ENCODE data around the gene MISP3. TPM values are rescaled to one million over a fixed set of nuclear protein-coding genes. Genes with fewer than 3 reads are reported as not detected.

The MISP3 gene
- total RNA-seq, 1 experiment from 2014 or later, result 2.8 TPM

DNA sequence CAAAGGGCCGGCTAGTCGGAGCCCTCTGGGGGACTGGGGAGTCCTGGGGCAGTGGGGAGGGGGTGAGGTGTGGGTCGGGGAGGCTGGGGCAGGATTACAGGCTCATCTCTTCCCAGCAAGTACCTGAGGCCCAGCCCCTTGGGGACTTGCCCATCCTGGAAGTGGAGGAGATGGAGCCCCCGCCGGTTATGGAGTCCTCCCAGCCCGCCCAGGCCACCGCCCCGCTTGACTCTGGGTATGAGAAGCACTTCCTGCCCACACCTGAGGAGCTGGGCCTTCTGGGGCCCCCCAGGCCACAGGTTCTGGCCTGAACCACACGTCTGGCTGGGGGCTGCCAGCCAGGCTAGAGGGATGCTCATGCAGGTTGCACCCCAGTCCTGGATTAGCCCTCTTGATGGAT is 20.6 kb upstream of the MISP3 start:
- in situ Hi-C loops (cut with HindIII; ENCODE audit: low sequenced_read_pairs), result no loop called here
- no peak for DNase-seq (ENCODE audit: low spot score)

DNA sequence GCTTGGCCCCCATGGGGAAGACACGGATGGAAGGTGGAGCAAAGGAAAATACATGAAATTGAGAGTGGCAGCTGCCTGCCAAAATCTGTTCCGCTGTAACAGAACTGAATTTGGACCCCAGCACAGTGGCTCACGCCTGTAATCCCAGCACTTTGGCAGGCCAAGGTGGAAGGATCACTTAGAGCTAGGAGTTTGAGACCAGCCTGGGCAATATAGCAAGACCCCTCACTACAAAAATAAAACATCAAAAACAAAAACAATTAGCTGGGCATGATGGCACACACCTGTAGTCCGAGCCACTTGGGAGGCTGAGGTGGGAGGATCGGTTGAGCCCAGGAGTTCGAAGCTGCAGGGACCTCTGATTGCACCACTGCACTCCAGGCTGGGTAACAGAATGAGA is 20.1 kb upstream of the MISP3 start:
- no peak for DNase-seq (ENCODE audit: low spot score)
- in situ Hi-C loops (cut with HindIII; ENCODE audit: low sequenced_read_pairs), result no loop called here

DNA sequence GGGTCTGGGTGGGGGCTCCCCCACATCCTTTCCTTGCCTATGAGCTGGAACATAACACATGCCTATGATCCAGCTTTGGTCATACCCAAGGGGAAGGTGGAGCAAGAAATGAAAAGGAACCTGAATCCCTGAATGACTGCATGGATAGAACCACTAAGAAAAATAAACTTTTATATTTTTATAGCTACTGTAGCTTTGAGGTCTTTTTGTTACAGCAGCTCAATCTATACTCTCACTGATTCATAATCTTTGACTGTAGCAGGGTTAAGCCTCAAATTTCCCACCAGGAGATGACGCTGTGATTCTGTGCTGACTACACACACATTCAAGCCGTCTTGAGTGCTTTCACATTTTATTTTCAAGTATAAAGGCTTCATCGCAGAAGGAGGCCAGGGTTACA is 19.6 kb upstream of the MISP3 start:
- no peak for DNase-seq (ENCODE audit: low spot score)
- in situ Hi-C loops (cut with HindIII; ENCODE audit: low sequenced_read_pairs), result no loop called here

DNA sequence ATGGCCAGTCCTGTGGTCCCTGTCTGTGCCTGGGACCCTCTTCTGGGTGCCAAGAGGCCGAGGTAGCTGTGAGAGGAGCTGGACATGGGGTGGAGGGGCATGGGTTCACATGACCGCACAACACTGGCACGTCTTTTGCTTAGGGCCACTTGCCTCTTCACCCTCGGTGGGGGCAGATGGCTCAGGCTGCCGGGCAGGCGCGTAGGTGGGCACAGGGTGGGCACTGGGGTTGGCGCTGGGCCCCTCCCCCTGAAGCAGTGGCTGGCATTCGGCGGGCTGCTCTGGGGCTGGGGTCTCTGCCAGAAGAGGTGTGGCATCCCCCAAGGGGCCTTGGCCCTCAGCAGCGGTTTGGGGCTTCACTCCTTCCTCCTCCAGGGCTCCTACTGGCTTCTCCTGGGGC is 19.1 kb upstream of the MISP3 start:
- DNase-seq (ENCODE audit: low spot score), result no peak
- in situ Hi-C loops (cut with HindIII; ENCODE audit: low sequenced_read_pairs), result no loop called here

DNA sequence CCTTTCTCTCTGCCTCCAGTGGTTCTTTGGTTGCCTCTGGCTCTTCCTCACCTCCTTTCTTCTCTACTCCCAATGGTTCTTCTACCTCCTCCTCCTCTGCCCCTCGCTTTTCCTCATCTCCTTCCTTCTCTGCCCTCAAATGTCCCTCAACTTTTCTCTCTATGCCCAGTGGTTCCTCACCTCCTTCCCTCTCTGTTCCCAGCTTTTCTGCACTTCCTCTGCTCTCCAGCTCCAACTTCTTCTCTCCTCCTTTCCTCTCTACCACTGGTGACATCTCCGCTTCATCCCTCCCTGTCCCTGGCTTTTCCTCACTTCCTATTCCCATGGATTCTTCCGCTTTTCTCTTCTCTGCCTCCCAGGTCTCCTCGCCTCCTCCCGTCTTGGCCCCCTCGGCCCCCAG is 18.5 kb upstream of the MISP3 start:
- in situ Hi-C loops (cut with HindIII; ENCODE audit: low sequenced_read_pairs), result no loop called here
- no peak for DNase-seq (ENCODE audit: low spot score)

DNA sequence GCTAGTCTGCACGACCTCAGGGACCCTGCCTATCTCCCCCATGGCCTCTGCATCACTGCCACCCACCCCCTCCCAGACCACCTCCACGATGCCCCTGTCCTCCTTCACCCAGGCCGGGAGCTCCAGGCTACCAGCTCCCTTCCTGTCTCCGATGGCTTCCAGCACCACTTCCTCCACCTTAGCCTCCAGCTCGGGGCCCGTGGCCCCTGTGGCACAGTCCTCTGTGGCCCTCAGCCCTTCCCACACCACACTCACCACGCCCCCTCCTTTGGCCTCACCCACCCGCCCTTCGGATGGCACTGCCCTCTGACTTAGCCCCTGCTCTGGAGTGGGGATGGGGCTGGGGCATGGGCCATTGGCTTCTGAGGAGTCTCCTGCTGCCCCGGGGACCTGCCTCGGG is 17.9 kb upstream of the MISP3 start:
- in situ Hi-C loops (cut with HindIII; ENCODE audit: low sequenced_read_pairs), result no loop called here
- DNase-seq (ENCODE audit: low spot score), result no peak

DNA sequence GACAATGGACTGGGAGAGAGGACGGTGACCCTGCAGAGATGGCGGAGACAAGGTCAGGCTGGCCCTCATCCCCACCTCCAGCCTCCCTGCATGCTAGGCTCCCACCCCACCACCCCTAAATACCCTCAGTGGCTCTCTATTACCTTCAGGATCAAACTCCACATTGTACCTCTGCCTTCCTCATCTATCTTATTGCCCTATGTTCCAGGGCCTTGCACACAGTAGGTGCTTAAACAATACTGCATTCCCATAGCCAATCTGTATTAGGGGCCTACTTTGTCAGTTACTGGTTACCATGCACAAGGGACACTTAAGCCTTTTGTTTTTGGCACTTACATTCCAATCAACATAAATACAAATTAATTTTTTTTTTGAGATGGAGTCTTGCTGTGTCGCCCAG is 17.2 kb upstream of the MISP3 start:
- DNase-seq (ENCODE audit: low spot score), result no peak
- in situ Hi-C loops (cut with HindIII; ENCODE audit: low sequenced_read_pairs), result no loop called here

DNA sequence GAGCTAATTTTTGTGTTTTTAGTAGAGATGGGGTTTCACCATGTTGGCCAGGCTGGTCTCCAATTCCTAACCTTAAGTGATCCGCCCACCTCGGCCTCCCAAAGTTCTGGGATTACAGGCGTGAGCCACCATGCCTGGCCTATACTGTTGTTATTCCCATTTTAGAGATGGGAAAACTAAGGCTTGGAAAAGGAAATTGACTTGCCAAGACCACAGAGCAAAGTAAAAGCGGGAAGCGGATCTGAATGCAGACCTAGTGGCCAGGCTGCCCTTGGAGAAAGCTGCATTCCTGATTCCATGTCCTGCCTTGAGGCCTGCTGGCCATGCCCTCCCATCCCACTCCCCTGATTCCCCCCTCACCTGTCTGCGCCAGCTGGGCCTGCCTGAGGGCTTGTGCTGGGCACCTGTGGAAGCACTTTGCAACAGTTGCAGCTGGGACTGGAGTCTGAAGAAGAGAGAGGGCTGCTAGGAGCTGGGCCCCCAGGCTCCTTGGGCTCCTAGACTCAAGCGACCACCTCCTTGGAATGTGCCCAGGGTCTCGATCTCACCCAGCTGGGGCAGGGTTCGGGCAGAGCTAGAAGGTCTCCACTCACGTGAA is 16.4 kb upstream of the MISP3 start:
- in situ Hi-C loops (cut with HindIII; ENCODE audit: low sequenced_read_pairs), result no loop called here
- no peak for DNase-seq (ENCODE audit: low spot score)

DNA sequence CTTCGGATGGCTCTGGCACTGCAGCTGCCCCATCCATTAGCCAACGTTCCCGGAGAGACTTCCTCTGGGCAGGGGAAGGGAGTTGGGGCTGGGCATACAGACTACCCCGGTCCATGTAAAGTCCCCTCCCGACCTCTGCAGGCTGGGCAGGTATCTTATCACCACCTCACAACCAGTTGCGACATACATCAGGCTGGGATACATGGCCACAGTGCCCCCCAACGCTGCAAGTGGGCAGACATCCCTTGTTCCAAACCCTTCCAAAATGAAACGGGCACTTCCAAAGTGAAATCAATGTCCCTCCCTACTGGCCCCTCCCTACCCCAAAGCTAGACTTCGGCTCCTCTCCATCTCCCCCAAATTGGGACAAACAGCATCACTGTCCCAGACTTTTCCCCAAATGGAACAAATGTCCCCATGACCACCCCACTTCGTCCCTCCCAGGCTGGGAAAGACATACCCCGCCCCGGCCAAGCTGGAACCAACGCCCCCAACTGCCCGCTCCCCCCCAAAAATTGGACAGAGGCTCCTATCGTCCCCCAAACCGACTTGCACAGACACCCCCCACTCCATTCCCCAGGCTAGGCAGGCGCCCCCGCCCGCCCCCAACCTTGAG is 15.7 kb upstream of the MISP3 start:
- DNase-seq (ENCODE audit: low spot score), result no peak
- in situ Hi-C loops (cut with HindIII; ENCODE audit: low sequenced_read_pairs), result no loop called here

DNA sequence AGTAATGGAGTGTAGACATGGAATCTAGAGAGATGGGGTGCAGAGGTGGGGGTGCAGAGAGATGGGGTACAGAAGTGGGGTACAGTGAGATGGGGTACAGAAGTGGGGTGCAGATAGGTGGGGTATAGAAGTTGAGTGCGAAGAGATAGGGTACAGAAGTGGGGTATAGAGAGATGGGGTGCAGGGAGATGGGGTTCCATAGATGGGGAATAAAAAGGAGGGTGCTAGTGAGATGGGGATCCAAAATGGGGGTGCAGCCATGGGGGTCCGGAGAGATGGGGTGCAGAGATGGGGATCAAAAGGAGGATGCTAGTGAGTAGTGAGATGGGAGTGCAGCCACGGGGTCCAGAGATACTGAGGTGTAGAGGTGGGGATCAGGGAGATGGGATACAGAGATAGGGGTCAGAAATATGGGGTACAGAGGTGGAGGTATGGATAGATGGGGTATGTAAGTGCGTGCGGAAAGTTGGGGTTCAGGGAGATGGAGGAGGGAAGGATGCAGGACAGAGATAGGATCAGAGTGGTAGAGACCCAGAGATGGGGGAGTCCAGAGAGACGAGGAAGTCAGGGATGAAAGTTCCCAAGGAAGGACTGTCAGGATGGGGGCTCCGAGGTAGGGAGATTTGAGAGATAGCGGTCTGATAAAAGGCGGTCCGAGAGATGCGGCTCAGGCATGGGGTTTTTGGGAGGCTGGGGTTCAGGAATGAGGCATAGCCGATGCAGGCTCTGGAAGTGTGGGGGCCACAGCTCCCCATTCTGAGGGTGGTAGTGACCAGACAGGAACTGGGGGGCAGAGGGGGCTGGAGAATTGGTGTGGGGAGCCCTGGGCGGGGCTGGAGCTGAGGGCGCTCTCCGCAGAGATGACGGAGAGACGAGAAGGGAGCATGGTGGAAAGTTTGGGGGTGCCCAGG is 14.1 kb upstream of the MISP3 start:
- DNase-seq (ENCODE audit: low spot score), result no peak
- in situ Hi-C loops (cut with HindIII; ENCODE audit: low sequenced_read_pairs), result no loop called here

DNA sequence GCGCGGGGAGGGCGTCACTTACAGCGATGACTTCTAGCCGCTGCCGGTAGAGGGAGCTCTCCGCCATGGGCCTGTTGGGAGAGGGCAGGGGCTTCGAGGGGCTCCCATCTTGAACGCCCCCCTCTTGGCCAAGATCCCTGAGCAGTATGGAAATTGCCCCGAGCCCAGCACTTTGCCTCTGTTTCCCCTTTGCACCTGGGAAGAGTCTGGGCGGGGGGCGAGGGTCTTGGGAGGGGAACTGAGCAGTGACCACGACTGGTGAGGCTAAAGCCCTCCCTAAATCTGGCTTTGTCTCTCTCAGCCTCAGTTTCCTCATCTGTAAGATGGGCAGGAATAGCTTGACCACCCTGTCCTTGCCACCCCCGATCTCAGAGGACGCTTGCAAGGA is 13.5 kb upstream of the MISP3 start:
- no peak for DNase-seq (ENCODE audit: low spot score)
- in situ Hi-C loops (cut with HindIII; ENCODE audit: low sequenced_read_pairs), result no loop called here

DNA sequence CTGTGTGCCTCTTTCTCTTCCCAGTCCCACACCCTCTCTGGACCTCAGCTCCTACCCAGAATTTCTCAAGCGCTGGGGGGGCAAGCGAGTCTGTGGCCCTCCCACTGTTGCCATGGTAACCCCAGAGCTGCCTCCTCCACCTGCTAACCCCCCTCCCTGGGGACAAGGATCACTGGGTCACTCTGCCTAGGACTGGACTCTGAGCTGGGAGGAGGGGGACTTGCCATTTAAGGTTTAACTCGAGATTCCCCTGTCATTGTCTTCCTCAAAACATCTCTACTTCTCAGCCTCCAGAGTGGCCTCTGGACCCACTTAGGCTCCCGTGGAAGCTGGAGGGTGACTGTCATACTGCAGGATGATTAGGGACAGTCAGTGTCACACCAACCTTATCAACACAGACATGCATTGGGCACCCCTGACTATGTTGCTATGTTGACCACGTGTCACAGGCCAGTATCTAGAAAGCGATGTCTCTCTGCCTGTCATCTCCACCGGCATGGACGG is 12.9 kb upstream of the MISP3 start:
- DNase-seq (ENCODE audit: low spot score), result no peak
- in situ Hi-C loops (cut with HindIII; ENCODE audit: low sequenced_read_pairs), result no loop called here

DNA sequence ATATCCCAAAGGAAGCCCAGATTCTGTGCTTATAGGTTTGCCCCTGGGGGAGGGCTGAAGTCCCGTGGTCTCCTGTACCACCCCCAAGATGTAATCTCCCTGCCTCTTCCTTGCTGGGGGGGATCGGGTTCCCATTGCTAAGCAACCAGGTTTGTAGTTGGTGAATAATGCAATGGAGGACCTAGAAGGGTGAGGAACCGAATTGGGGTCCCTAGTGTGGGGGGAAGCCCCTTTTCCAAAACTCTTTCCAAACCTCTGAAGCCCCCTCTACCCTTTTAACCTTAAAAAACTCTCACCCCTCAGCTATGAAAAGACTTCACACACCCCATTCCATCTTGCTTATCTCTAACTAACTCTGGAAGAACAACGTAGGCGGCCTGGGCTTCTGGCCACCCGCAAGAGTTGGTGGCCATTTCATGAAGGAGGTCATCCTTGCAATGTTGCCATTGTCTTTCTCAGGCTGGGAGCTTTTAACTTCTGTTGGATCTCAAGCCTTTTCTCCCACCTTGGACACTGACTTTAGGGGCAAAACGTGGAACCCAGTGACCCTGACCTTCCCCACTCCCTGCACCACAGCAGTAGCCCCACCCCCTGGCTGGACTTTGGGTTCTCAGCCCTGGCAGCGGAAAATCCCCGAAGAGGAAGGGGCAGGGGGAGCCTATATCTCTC is 11.4 kb upstream of the MISP3 start:
- in situ Hi-C loops (cut with HindIII; ENCODE audit: low sequenced_read_pairs), result no loop called here
- no peak for DNase-seq (ENCODE audit: low spot score)

DNA sequence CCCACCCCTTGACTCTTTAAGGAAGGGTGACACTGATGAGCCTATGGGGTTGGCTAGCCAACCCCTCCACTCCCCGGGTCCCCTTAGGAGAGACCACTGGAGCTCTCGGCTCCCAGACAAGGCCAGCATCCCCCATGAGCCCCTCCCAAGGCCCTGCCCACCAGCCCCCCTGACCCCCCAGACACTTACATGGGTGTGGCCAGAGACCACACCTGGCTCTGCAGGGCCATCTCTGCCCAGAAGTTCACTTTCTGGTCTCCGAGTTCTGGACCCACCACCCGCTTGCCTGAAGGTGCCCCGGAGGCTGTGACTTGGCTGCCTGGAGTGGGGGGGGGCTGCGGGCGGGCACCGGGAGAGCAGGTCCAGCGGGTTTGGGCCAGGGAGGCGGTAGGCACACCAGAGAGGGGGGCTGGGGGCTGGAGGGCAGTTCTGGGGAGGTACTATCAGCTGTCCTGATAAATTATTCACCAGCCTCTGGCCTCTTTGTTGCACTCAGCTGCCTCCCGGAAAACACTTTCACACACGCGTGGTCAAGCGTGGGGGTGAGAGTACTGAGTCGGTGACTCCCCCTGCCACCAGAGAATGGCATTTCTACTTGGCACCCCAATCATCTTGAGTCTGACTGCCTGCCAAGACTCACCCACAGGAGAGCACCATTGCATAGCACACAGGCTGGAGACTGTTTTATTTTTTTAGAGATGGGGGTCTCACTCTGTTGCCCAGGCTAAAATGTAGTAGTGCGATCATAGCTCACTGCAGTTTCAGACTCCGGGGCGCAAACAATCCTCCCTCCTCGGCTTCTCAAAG is 10.6 kb upstream of the MISP3 start, which contains the start of gene PALM3:
Gene PALM3 (minus strand): TSS at position 326 of the 807 bp plus-strand sequence. CDS start 96 bp downstream, at position 230.
- DNase-seq (ENCODE audit: low spot score), result no peak
- in situ Hi-C loops (cut with HindIII; ENCODE audit: low sequenced_read_pairs), result no loop called here

DNA sequence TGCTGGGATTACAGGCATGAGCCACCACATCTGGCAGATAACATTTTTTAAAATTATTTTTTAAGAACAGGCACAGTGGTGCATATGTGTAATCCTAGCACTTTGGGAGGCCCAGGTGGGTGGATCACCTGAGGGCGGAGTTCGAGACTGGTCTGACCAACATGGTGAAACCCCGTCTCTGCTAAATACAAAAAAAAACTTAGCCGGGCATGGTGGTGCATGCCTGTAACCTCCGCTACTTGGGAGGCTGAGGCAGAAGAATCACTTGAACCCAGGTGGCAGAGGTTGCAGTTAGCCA is 10.1 kb upstream of the MISP3 start:
- in situ Hi-C loops (cut with HindIII; ENCODE audit: low sequenced_read_pairs), result no loop called here
- no peak for DNase-seq (ENCODE audit: low spot score)

DNA sequence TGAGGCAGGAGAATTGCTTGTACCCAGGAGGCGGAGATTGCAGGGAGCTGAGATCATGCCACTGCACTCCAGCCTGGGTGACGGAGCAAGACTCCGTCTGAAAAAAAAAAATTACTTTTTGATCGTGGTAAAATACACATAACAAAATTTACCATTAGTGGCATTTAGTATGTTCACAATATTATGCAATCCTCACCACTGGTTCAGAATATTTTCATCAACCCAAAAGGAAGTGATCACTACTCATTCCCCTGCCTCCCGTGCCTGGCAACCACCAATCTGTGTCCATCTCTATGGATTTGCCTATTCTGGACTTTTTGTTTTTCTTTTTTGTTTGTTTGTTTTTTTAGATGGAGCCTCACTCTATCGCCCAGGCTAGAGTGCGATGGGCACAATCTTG is 9.5 kb upstream of the MISP3 start:
- DNase-seq (ENCODE audit: low spot score), result no peak

DNA sequence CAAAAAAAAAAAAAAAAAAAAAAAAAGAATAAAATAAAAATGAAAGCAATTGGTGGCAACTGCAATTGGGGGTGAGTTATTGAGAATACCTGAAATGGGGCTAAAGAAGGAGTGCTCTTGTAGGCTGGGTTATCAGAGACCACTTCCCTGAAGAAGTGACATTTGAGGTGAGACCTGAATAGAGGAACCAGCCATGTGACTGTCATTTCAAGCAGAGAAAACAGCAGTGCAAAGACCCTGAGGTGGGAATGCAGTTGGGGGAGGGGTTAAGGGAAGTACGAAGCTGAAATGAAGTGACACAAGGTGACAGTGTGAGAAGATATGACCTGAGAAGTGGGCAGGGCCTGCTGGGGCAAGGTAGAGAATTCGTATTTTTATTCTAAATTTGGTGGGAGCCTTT is 6.5 kb upstream of the MISP3 start:
- DNase-seq (ENCODE audit: low spot score), result no peak
- in situ Hi-C loops (cut with HindIII; ENCODE audit: low sequenced_read_pairs), result no loop called here

More for the DNA sequence above, 9.5 kb upstream of the MISP3 start:
- in situ Hi-C loops (cut with HindIII; ENCODE audit: low sequenced_read_pairs), result no loop called here

DNA sequence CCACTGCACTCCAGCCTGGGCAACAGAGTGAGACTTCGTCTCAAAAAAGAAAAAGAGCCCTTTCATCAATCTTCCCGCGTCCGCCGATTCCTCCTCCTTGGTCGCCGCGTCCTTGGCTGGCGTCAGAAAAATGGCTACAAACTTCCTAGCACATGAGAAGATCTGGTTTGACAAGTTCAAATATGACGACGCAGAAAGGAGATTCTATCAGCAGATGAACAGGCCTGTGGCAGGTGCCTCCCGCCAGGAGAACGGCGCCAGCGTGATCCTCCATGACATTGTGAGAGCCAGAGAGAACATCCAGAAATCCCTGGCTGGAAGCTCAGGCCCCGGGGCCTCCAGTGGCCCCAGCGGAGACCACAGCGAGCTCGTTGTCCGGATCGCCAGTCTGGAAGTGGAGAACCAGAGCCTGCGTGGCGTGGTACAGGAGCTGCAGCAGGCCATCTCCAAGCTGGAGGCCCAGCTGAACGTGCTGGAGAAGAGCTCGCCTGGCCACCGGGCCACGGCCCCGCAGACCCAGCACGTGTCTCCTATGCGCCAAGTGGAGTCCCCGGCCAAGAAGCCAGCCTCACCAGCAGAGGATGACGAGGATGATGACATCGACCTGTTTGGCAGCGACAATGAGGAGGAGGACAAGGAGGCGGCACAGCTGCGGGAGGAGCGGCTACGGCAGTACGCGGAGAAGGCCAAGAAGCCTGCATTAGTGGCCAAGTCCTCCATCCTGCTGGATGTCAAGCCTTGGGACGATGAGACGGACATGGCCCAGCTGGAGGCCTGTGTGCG is 2.1 kb upstream of the MISP3 start:
- in situ Hi-C loops (cut with HindIII; ENCODE audit: low sequenced_read_pairs), result no loop called here
- no peak for DNase-seq (ENCODE audit: low spot score)

All from G401 (cell line).